ENCODE measurements around the gene GTF2H1. TPM values are rescaled to one million over a fixed set of nuclear protein-coding genes. Genes with fewer than 3 reads are reported as not detected.
A peak's percentile ranks its signal among the peaks of the same experiment; 100 is the strongest.

The GTF2H1 gene
- total RNA-seq, 1 experiment from 2014 or later = 39.4 TPM

DNA sequence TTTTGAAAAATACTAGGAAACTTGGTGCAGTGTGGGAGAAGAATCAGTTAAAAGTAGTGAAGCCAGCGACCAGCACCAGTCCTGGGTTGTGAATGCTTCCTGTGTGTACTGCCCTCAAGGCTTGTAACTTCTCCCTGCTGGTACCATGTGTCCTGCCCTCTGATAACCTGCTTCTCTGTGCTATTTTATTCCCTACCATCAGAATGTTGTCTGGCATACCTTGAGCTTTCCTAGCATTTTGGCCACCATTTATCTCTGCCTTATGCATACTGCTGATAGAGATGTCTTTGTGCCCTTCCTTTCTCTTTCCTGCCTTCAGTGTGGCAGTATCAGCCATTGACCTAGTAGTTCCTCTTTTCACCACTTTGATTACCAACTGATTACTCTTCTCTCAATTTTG, 2.0 kb downstream of the GTF2H1 start:
- TF ChIP-seq, protein P1, sequence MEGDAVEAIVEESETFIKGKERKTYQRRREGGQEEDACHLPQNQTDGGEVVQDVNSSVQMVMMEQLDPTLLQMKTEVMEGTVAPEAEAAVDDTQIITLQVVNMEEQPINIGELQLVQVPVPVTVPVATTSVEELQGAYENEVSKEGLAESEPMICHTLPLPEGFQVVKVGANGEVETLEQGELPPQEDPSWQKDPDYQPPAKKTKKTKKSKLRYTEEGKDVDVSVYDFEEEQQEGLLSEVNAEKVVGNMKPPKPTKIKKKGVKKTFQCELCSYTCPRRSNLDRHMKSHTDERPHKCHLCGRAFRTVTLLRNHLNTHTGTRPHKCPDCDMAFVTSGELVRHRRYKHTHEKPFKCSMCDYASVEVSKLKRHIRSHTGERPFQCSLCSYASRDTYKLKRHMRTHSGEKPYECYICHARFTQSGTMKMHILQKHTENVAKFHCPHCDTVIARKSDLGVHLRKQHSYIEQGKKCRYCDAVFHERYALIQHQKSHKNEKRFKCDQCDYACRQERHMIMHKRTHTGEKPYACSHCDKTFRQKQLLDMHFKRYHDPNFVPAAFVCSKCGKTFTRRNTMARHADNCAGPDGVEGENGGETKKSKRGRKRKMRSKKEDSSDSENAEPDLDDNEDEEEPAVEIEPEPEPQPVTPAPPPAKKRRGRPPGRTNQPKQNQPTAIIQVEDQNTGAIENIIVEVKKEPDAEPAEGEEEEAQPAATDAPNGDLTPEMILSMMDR (conservative IDR thresholded peaks at IDR 0.05) = no peak
- Histone ChIP-seq H3K79me2 (ENCODE audit: insufficient read depth, low read length) (peaks cover 29% of the 10 kb centered on the region; the same call in 1 of the 2 replicates), H2BK12ac (ENCODE audit: insufficient read length, low read depth, low read length) (no peak overlapping the region), H2AFZ (ENCODE audit: low read length) (no peak overlapping the region), H3K9ac (ENCODE audit: extremely low read depth, insufficient read length, low read length) (peak overlapping the region; percentile 3), H2BK5ac (ENCODE audit: insufficient read length, low read length) (no peak overlapping the region), H3K79me1 (ENCODE audit: insufficient read depth, low read depth, low read length, poor library complexity, severe bottlenecking) (peaks cover 7% of the 10 kb centered on the region), H2AK5ac (ENCODE audit: insufficient read length, low read length) (no peak overlapping the region), H3K56ac (ENCODE audit: insufficient read length, low read depth, low read length) (no peak overlapping the region), H3K4me2 (ENCODE audit: insufficient read depth, insufficient read length, low read length) (no peak overlapping the region), H3K23me2 (ENCODE audit: insufficient read length, low read depth, low read length, poor library complexity, severe bottlenecking) (peaks cover 7% of the 10 kb centered on the region), H3K18ac (ENCODE audit: insufficient read length, low read depth, low read length) (no peak overlapping the region), H3K27me3 (ENCODE audit: insufficient read depth, low read length) (no peaks in the 10 kb centered on the region), H3K23ac (ENCODE audit: insufficient read length, low read depth, low read length) (no peak overlapping the region), H4K20me1 (ENCODE audit: control insufficient read depth, insufficient read depth, insufficient read length) (no peaks in the 10 kb centered on the region), H4K91ac (ENCODE audit: insufficient read length, low read depth, low read length) (no peak overlapping the region), H4K5ac (ENCODE audit: insufficient read length, low read depth, low read length) (no peak overlapping the region), H3K9me3 (ENCODE audit: control insufficient read depth, low read depth, low read length) (no peaks in the 10 kb centered on the region), H3T11ph (ENCODE audit: low read length) (no peak overlapping the region), H3K27ac (ENCODE audit: insufficient read length, low read depth, low read length) (no peak overlapping the region), H2BK20ac (ENCODE audit: low read depth, low read length, poor library complexity, severe bottlenecking) (no peak overlapping the region), H4K8ac (replicated peaks; ENCODE audit: insufficient read length, low read depth, low read length) (no peak overlapping the region), H3K4me1 (ENCODE audit: insufficient read depth, low read length) (no peaks in the 10 kb centered on the region; the same call in 1 of the 2 replicates), H2BK120ac (ENCODE audit: low read depth, low read length, poor library complexity, severe bottlenecking) (no peak overlapping the region), H3K4ac (ENCODE audit: low read depth, low read length) (no peak overlapping the region), H3K14ac (ENCODE audit: insufficient read depth, low read length) (no peak overlapping the region), H2BK15ac (ENCODE audit: low read depth, low read length) (no peak overlapping the region)
- Mint-ChIP-seq H3K27me3 (ENCODE audit: low read depth) (no peaks in the 10 kb centered on the region), H3K27ac (peak overlapping the region in 2 of 3 experiments; percentile 3 to 78; a peak in 3 of 7 replicates), H3K36me3 (ENCODE audit: insufficient read depth in 1 of 3, low read depth in 3 of 3) (peaks cover 2 to 36% (median 25%) of the 10 kb centered on the region in 3 experiments; a peak in 6 of 7 replicates), H3K4me3 (peak overlapping the region; percentile 93 to 98; a peak in 4 of 5 replicates), H3K4me1 (peaks cover 26 to 35% of the 10 kb centered on the region in 2 experiments), H3K9me3 (no peaks in the 10 kb centered on the region; a peak in 1 of 5 replicates)
- no CpG with 5 or more reads among the region's 1 CpG for WGBS (ENCODE audit: extremely low coverage, insufficient read length, low lambda C conversion rate)
- DNase-seq = no peak

Data from H9 (cell line).